Neural progenitor cell (in vitro differentiated cells): ENCODE results near the gene INHBE.

Source experiments
- EZH2 ChIP-seq: fragments of 200-600 bp; sonication (generic); IDR thresholded peaks from 2 replicates; pipeline ENCODE4 v1.6.1; 2017; ENCODE audit warnings: antibody characterized with exemption, mild to moderate bottlenecking, moderate library complexity
- EZH2phosphoT487 ChIP-seq: fragments of 200-600 bp; sonication (generic); IDR thresholded peaks from 2 replicates; pipeline ENCODE4 v1.6.1; 2017; ENCODE audit warnings: antibody characterized with exemption
- TF ChIP-seq, protein P1 (sequence below): fragments of 200-600 bp; sonication (generic); IDR thresholded peaks from 2 replicates; pipeline ENCODE4 v1.5.1; 2017; ENCODE audit warnings: antibody characterized with exemption, mild to moderate bottlenecking

DNA sequence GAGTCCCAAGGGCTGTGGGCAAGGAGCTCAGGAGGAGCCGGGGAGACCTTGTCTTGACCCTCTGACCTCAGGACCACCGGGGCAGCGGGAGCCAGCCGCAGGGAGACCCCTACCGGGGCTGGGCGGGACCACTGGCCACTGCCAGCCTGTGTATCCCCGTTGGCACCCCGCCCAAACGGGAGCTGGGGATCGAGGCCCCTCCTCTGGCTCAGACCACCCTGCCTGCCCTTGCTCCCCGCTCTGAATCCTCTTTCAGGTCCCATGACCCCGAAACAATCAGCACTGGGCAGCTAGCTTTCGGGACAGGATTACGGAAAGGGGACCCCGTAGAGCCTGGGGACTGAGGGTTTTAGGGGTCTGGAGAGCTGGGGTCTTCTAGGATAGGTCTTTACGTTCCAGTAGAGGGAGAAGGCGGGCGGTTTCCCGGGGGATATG, 5.8 kb downstream of the INHBE start:
- TF ChIP-seq, protein P1, sequence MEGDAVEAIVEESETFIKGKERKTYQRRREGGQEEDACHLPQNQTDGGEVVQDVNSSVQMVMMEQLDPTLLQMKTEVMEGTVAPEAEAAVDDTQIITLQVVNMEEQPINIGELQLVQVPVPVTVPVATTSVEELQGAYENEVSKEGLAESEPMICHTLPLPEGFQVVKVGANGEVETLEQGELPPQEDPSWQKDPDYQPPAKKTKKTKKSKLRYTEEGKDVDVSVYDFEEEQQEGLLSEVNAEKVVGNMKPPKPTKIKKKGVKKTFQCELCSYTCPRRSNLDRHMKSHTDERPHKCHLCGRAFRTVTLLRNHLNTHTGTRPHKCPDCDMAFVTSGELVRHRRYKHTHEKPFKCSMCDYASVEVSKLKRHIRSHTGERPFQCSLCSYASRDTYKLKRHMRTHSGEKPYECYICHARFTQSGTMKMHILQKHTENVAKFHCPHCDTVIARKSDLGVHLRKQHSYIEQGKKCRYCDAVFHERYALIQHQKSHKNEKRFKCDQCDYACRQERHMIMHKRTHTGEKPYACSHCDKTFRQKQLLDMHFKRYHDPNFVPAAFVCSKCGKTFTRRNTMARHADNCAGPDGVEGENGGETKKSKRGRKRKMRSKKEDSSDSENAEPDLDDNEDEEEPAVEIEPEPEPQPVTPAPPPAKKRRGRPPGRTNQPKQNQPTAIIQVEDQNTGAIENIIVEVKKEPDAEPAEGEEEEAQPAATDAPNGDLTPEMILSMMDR: peak; percentile 35
- no peak for TF ChIP-seq EZH2
- no peak for TF ChIP-seq EZH2phosphoT487
